H1 (cell line): Measurements from ENCODE around the gene FBXO44. TPM values are rescaled to one million over a fixed set of nuclear protein-coding genes. Genes with fewer than 3 reads are reported as not detected.

Experiments
- CBX8 ChIP-seq: fragments of 300-800, 300-1000 bp; sonication (generic); IDR thresholded peaks from 2 replicates; pipeline ENCODE4 v1.7.1; 2016; ENCODE audit warnings: low read depth, low read length, borderline replicate concordance
- CTBP2 ChIP-seq: IDR thresholded peaks from 2 replicates; pipeline ENCODE4 v1.7.0; 2011; ENCODE audit warnings: borderline replicate concordance, mild to moderate bottlenecking, moderate library complexity, mixed read lengths, low read length; ENCODE audit not compliant: insufficient read depth, insufficient read length
- EP300 ChIP-seq, 2 experiments: IDR thresholded peaks; 1 replicate in 1 of 2; 2 replicates in 1 of 2; pipeline ENCODE4 v1.6.1; 2011 to 2012; ENCODE audit warnings: low read depth in 2 of 2, low read length in 2 of 2, mild to moderate bottlenecking in 2 of 2, borderline replicate concordance in 1 of 2, inconsistent platforms in 1 of 2, moderate library complexity in 1 of 2
- HDAC2 ChIP-seq, 2 experiments: fragments of 300-600 bp in 1 of 2; sonication (generic) in 1 of 2; IDR thresholded peaks; 2 replicates each; pipeline ENCODE4 v1.6.1; 2011 to 2012; ENCODE audit warnings: low read depth in 2 of 2, low read length in 2 of 2, mild to moderate bottlenecking in 2 of 2, moderate library complexity in 2 of 2, borderline replicate concordance in 1 of 2, inconsistent platforms in 1 of 2
- JUND ChIP-seq: IDR thresholded peaks from 2 replicates; pipeline ENCODE4 v1.6.1; 2011; ENCODE audit warnings: mild to moderate bottlenecking, improper control_type of control experiment, low read length
- RAD21 ChIP-seq, 2 experiments: IDR thresholded peaks in 1 of 2; conservative IDR thresholded peaks in 1 of 2; 2 replicates each; pipeline ENCODE4 v1.6.1; 2011; ENCODE audit warnings: low read depth in 2 of 2, low read length in 2 of 2, improper control_type of control experiment in 1 of 2, inconsistent platforms in 1 of 2, mild to moderate bottlenecking in 1 of 2, moderate library complexity in 1 of 2
- RBBP5 ChIP-seq: IDR thresholded peaks from 2 replicates; pipeline ENCODE4 v1.7.1; 2012; ENCODE audit warnings: low read depth, mild to moderate bottlenecking, inconsistent platforms, low read length, moderate library complexity, borderline replicate concordance
- TEAD4 ChIP-seq: IDR thresholded peaks from 2 replicates; pipeline ENCODE4 v1.6.1; 2012; ENCODE audit warnings: low read depth, low read length, inconsistent platforms, mixed read lengths
- polyA plus RNA-seq, 7 experiments: library from polyadenylated mRNA; depleted of rRNA in 3 of 7; stranded (reverse) in 5 of 7; unstranded in 2 of 7; fragments of >200 nt in 5 of 7; fragments of 200-250 nt in 2 of 7; gene quantifications; 1 replicate in 5 of 7; 2 replicates in 1 of 7; 4 replicates in 1 of 7; pipeline versions ENCODE4 v1.2.1 to v1.2.3, GENCODE V29; 2011 to 2013; ENCODE audit warnings: missing spikeins in 2 of 7, mixed read lengths in 2 of 7
- total RNA-seq: library from RNA; stranded (reverse); fragmentation: NEBNext Ultra II Directional; extraction: Animal tissue kit (Norgen Biotek cat#: 25700); gene quantifications from 2 replicates; pipeline ENCODE4 v1.2.1, GENCODE V29; 2021
- TF ChIP-seq, protein P1 (sequence below): IDR thresholded peaks from 2 replicates; pipeline ENCODE4 v1.6.1; 2011; ENCODE audit warnings: low read length, improper control_type of control experiment
- TF ChIP-seq, protein P2 (sequence below): IDR thresholded peaks from 2 replicates; pipeline ENCODE4 v1.6.1; 2012; ENCODE audit warnings: low read length, inconsistent platforms

FBXO44 gene
- total and polyA plus RNA-seq, 2 of the 8 experiments (the other 6 are each of a cell fraction or from before 2014, with no cell fraction given): 27.0 to 27.2 TPM

DNA sequence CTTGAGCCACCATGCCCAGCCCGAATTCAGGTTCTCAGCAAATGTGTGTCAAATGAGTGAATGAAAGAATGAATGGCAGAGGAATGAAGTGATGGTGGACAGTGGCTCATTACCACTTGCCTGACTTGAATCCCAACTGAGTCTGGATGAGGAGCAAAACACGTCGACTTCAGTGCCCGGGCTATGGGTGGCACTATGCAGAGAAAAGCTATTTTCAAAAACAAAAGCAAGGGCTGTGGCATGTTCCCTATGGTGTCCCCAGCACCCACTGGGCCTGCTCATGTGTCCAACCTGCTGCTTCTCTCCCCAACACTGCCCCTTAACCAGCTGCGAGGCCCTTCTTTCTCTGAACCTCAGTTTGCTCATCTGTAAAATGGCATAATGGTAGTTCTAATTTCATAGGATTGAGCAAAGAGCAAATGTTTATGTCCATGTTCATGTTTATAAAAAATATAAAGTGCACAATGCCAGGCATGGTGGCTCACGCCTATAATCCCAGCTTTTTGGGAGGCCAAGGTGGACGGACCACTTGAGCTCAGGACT, 30.6 kb downstream of the FBXO44 start (continued):
- no peak for TF ChIP-seq CTBP2
- no peak for TF ChIP-seq TEAD4
- TF ChIP-seq EP300 (IDR thresholded peaks at IDR 0.05; ENCODE audit: borderline replicate concordance in 1 of 2, low read depth in 2 of 2, low read length in 2 of 2): no peak
- TF ChIP-seq RAD21 (IDR thresholded peaks at IDR 0.05 in 1 of 2, conservative IDR thresholded peaks at IDR 0.05 in 1 of 2; ENCODE audit: low read depth in 2 of 2, low read length in 2 of 2): no peak; a peak in 1 of 4 replicates
- no peak for TF ChIP-seq RBBP5
- TF ChIP-seq, protein P1, sequence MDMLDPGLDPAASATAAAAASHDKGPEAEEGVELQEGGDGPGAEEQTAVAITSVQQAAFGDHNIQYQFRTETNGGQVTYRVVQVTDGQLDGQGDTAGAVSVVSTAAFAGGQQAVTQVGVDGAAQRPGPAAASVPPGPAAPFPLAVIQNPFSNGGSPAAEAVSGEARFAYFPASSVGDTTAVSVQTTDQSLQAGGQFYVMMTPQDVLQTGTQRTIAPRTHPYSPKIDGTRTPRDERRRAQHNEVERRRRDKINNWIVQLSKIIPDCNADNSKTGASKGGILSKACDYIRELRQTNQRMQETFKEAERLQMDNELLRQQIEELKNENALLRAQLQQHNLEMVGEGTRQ: no peak
- TF ChIP-seq JUND: no peak
- TF ChIP-seq HDAC2 (IDR thresholded peaks at IDR 0.05; ENCODE audit: borderline replicate concordance in 1 of 2, low read depth in 2 of 2, low read length in 2 of 2): peak in 1 of 2 experiments; percentile 52; a peak in 1 of 4 replicates
- TF ChIP-seq, protein P2, sequence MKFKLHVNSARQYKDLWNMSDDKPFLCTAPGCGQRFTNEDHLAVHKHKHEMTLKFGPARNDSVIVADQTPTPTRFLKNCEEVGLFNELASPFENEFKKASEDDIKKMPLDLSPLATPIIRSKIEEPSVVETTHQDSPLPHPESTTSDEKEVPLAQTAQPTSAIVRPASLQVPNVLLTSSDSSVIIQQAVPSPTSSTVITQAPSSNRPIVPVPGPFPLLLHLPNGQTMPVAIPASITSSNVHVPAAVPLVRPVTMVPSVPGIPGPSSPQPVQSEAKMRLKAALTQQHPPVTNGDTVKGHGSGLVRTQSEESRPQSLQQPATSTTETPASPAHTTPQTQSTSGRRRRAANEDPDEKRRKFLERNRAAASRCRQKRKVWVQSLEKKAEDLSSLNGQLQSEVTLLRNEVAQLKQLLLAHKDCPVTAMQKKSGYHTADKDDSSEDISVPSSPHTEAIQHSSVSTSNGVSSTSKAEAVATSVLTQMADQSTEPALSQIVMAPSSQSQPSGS: no peak
- no peak for TF ChIP-seq CBX8
- TF ChIP-seq, all 59 proteins: peak for 3
